ENCODE measurements around the gene PRKG1. TPM values are rescaled to one million over a fixed set of nuclear protein-coding genes. Genes with fewer than 3 reads are reported as not detected.

The PRKG1 gene
- total RNA-seq, 4 donors from 2014 or later: 1.2 to 6.5 (median 2.7) TPM

- H3K4me1 ChIP-seq: peaks cover 5% of the 10 kb centered on the region
- no peak for DNase-seq (ENCODE audit: low spot score in 2 of 2)
- 0% methylated on average over 1 of the region's 1 CpG for WGBS
Observed at GRCh38 chr10:51879238-51879637, 805.0 kb downstream of the PRKG1 start.

GRCh38 chr10:51881213-51881612 is 806.9 kb downstream of the PRKG1 start:
- DNase-seq (ENCODE audit: low spot score in 2 of 2): no peak
- Histone ChIP-seq H3K4me3 (no peak overlapping the region), H3K4me1 (peaks cover 5% of the 10 kb centered on the region), H3K27ac (no peak overlapping the region), H3K9me3 (peaks cover 4% of the 10 kb centered on the region), H3K36me3 (no peaks in the 10 kb centered on the region), H3K27me3 (no peaks in the 10 kb centered on the region)
- TF ChIP-seq POLR2AphosphoS5 (IDR thresholded peaks at IDR 0.05) (no peak), POLR2A (IDR thresholded peaks at IDR 0.05) (no peak), EP300 (IDR thresholded peaks at IDR 0.05) (no peak), CTCF (IDR thresholded peaks at IDR 0.05) (no peak)

More at GRCh38 chr10:51879238-51879637, 805.0 kb downstream of the PRKG1 start:
- Histone ChIP-seq H3K27ac (no peak overlapping the region), H3K27me3 (no peaks in the 10 kb centered on the region), H3K4me3 (no peak overlapping the region), H3K36me3 (no peaks in the 10 kb centered on the region), H3K9me3 (peaks cover 4% of the 10 kb centered on the region)
- peak in 1 of 3 donors; percentile 33 for TF ChIP-seq POLR2AphosphoS5 (IDR thresholded peaks at IDR 0.05)
- no peak for TF ChIP-seq EP300 (IDR thresholded peaks at IDR 0.05)

- DNase-seq (ENCODE audit: low spot score in 2 of 2): no peak
- H3K36me3 ChIP-seq: no peaks in the 10 kb centered on the region
- 47% methylated on average over 4 of the region's 4 CpGs for WGBS
- H3K4me3 ChIP-seq: no peak overlapping the region
- no peak overlapping the region for H3K27ac ChIP-seq
- no peak for TF ChIP-seq POLR2A (IDR thresholded peaks at IDR 0.05)
- TF ChIP-seq POLR2AphosphoS5 (IDR thresholded peaks at IDR 0.05): no peak
- no peak for TF ChIP-seq EP300 (IDR thresholded peaks at IDR 0.05)
- TF ChIP-seq CTCF (IDR thresholded peaks at IDR 0.05): no peak
- no peaks in the 10 kb centered on the region for H3K4me1 ChIP-seq
- H3K27me3 ChIP-seq: no peaks in the 10 kb centered on the region
- H3K9me3 ChIP-seq: no peaks in the 10 kb centered on the region
Observed at GRCh38 chr10:51886438-51887068, 812.3 kb downstream of the PRKG1 start.

GRCh38 chr10:51888263-51888662 is 814.0 kb downstream of the PRKG1 start:
- DNase-seq (ENCODE audit: low spot score in 2 of 2): no peak
- no peak overlapping the region for H3K27ac ChIP-seq
- TF ChIP-seq EP300 (IDR thresholded peaks at IDR 0.05) (no peak), POLR2AphosphoS5 (IDR thresholded peaks at IDR 0.05) (no peak), POLR2A (IDR thresholded peaks at IDR 0.05) (no peak), CTCF (IDR thresholded peaks at IDR 0.05) (no peak)

GRCh38 chr10:51892313-51892712 is 818.0 kb downstream of the PRKG1 start:
- no peak for DNase-seq (ENCODE audit: low spot score in 2 of 2)
- Histone ChIP-seq H3K9me3 (no peaks in the 10 kb centered on the region), H3K4me1 (peaks cover 6% of the 10 kb centered on the region), H3K27me3 (no peaks in the 10 kb centered on the region), H3K36me3 (no peaks in the 10 kb centered on the region), H3K27ac (no peak overlapping the region), H3K4me3 (no peak overlapping the region)
- TF ChIP-seq CTCF (IDR thresholded peaks at IDR 0.05): no peak
- TF ChIP-seq POLR2A (IDR thresholded peaks at IDR 0.05): no peak
- no peak for TF ChIP-seq POLR2AphosphoS5 (IDR thresholded peaks at IDR 0.05)
- no peak for TF ChIP-seq EP300 (IDR thresholded peaks at IDR 0.05)
- 75% methylated on average over 1 of the region's 1 CpG for WGBS

More at GRCh38 chr10:51888263-51888662, 814.0 kb downstream of the PRKG1 start:
- no peak overlapping the region for H3K4me3 ChIP-seq
- H3K9me3 ChIP-seq: no peaks in the 10 kb centered on the region
- H3K4me1 ChIP-seq: no peaks in the 10 kb centered on the region
- H3K27me3 ChIP-seq: no peaks in the 10 kb centered on the region
- no peaks in the 10 kb centered on the region for H3K36me3 ChIP-seq
